Activated T-helper 9 cell treated with anti-CD3 and anti-CD28 coated beads, Interleukin-2, amount 50 U/mL, for 16 hours (primary cell): ENCODE results near the gene TPSD1.
"Not testable (repeated sequence)": the region's sequence is repeated elsewhere in the genome, so short reads cannot be mapped to it uniquely, and the experiment has no call there.

Experiments used
- DNase-seq: peaks from one replicate; pipeline ENCODE4 v3.0.0-alpha.2; 2020; ENCODE audit warnings: low read depth

The TPSD1 gene

GRCh38 chr16:1262846-1263221 is 7.0 kb downstream of the TPSD1 start:
- no peak for DNase-seq

- no peak for DNase-seq
Observed at GRCh38 chr16:1263591-1264344, 7.9 kb downstream of the TPSD1 start.

GRCh38 chr16:1264345-1265089 is 8.6 kb downstream of the TPSD1 start:
- DNase-seq = no peak

- no peak for DNase-seq
Observed at GRCh38 chr16:1265090-1265630, 9.3 kb downstream of the TPSD1 start.

GRCh38 chr16:1265826-1266225 is 10.0 kb downstream of the TPSD1 start:
- no peak for DNase-seq

GRCh38 chr16:1269418-1269817 is 13.5 kb downstream of the TPSD1 start:
- not testable (repeated sequence) for DNase-seq

- DNase-seq = no peak
Observed at GRCh38 chr16:1271380-1271723, 15.5 kb downstream of the TPSD1 start.

- DNase-seq = peak; percentile 9
Observed at GRCh38 chr16:1271724-1272413, 16.0 kb downstream of the TPSD1 start.

- DNase-seq = no peak
Observed at GRCh38 chr16:1272453-1273198, 16.8 kb downstream of the TPSD1 start.

GRCh38 chr16:1273816-1274215 is 17.9 kb downstream of the TPSD1 start:
- DNase-seq = no peak

GRCh38 chr16:1274767-1275166 is 18.9 kb downstream of the TPSD1 start:
- DNase-seq = no peak

- no peak for DNase-seq
Observed at GRCh38 chr16:1275791-1276579, 20.1 kb downstream of the TPSD1 start.

- no peak for DNase-seq
Observed at GRCh38 chr16:1276580-1276878, 20.7 kb downstream of the TPSD1 start.

- DNase-seq = no peak
Observed at GRCh38 chr16:1277151-1277598, 21.3 kb downstream of the TPSD1 start.

GRCh38 chr16:1277617-1278282 is 21.9 kb downstream of the TPSD1 start:
- DNase-seq = no peak

- no peak for DNase-seq
Observed at GRCh38 chr16:1278477-1278876, 22.6 kb downstream of the TPSD1 start.

- no peak for DNase-seq
Observed at GRCh38 chr16:1279081-1279944, 23.4 kb downstream of the TPSD1 start.

- no peak for DNase-seq
Observed at GRCh38 chr16:1279945-1280589, 24.2 kb downstream of the TPSD1 start.

- no peak for DNase-seq
Observed at GRCh38 chr16:1280783-1281182, 24.9 kb downstream of the TPSD1 start.
